Ovary (tissue), 9 donors: ENCODE results near the gene SLC2A10. TPM values are rescaled to one million over a fixed set of nuclear protein-coding genes. Genes with fewer than 3 reads are reported as not detected.

Experiments used
- DNase-seq, 5 donors: peaks; one replicate each; pipeline ENCODE4 v3.0.0-alpha.2; 2019 to 2020
- H3K27ac ChIP-seq, 2 donors: fragments of 200-600 bp; one replicate each; pipeline versions ENCODE4 v1.5.1 to v1.8.0; 2019 to 2022
- H3K27me3 ChIP-seq: fragments of 200-600 bp; one replicate; pipeline ENCODE4 v1.8.0; 2022
- H3K36me3 ChIP-seq: fragments of 200-600 bp; sonication (generic); one replicate; pipeline ENCODE4 v1.5.1; 2019
- H3K4me1 ChIP-seq: one replicate; pipeline ENCODE4 v1.8.1; 2013; ENCODE audit warnings: mild to moderate bottlenecking, moderate library complexity; ENCODE audit not compliant: insufficient read depth
- H3K4me3 ChIP-seq: fragments of 200-600 bp; sonication (generic); one replicate; pipeline ENCODE4 v1.5.1; 2017
- H3K9me3 ChIP-seq, 2 donors: fragments of 200-600 bp in 1 of 2; sonication (generic) in 1 of 2; one replicate each; pipeline versions ENCODE4 v1.5.1 to v1.8.1; 2013 to 2019; ENCODE audit warnings: mild to moderate bottlenecking in 1 of 2, moderate library complexity in 1 of 2
- EP300 ChIP-seq: sonication (generic); formaldehyde crosslinking; IDR thresholded peaks from one replicate; pipeline ENCODE4 v1.6.1; 2017; ENCODE audit warnings: antibody characterized with exemption
- POLR2A ChIP-seq: fragments of 450-650 bp; IDR thresholded peaks from one replicate; pipeline ENCODE4 v1.6.1; 2017; ENCODE audit warnings: antibody characterized with exemption, mild to moderate bottlenecking, moderate library complexity
- WGBS, 3 donors: extraction: QIAGEN DNeasy Blood & Tissue Kit in 1 of 3; methylation state at CpG; one replicate each; pipeline versions ENCODE4 v1.1.5 to v1.1.7; 2013 to 2017; 5-methylcytosine and 5-hydroxymethylcytosine counted together
- intact Hi-C, 4 donors: fragments of 100-400 bp; cut with DNase I; formaldehyde crosslinking; loops; one replicate each; pipeline versions ENCODE4 v1.11.0 to v1.15.1; 2022 to 2023
- polyA plus RNA-seq, 2 donors: library from polyadenylated mRNA; stranded (reverse); fragments of 200-250 nt in 1 of 2; fragments of 350-450 nt in 1 of 2; fragmentation: Illumina TruSeq in 1 of 2; extraction: RNeasy Lipid Tissue Mini Kit (QIAGEN cat#74804) in 1 of 2; gene quantifications; one replicate each; pipeline ENCODE4 v1.2.3, GENCODE V29; 2013 to 2014
- total RNA-seq, 7 donors: library from RNA; depleted of rRNA in 2 of 7; stranded (reverse); fragments of >200 nt in 2 of 7; fragmentation: NEBNext Ultra II Directional in 3 of 7; extraction: Animal tissue kit (Norgen Biotek cat#: 25700) in 3 of 7; gene quantifications; one replicate each; pipeline versions ENCODE4 v1.1.0 to v1.2.4, GENCODE V29; 2016 to 2023
- TF ChIP-seq, protein P1 (sequence below), 3 donors: fragments of 450-650 bp in 2 of 3; fragments of 200-600 bp in 1 of 3; IDR thresholded peaks; one replicate each; pipeline versions ENCODE4 v1.5.1 to v1.8.0; 2016 to 2022; ENCODE audit warnings: antibody characterized with exemption in 3 of 3, mild to moderate bottlenecking in 1 of 3
- donor health status: DM: no; HTN: no; CAD: no; lungs with moderate emphysema.
- donor health status: DM: no; HTN: no; CAD: no.
- donor health status: Bipolar disorder and iron deficiency.
- donor health status: DM: yes; HTN: yes; CAD: no.
- donor health status: DM: no; HTN: no; CAD: no.
- donor health status: DM: yes; HTN: yes; CAD: no.

SLC2A10 gene
- total and polyA plus RNA-seq, 9 donors = 7.3 to 27.7 (median 15.1) TPM

DNA sequence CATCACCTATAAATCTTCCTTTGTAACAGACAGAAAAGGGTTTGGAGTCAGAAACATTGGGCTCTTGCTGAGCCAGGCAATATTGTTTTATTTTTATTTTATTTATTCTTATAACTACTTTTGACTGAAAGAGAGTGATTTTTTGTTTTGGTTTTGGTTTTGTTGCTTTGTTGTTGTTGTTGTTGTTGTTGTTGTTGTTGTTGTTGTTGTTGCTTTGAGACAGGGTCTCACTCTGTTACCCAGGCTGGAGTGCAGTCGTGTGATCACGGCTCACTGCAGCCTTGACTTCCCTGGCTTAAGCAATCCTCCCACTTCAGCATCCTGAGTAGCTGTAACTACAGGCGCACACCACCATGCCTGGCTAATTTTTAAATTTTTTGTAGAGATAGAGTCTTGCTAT, 43.1 kb upstream of the SLC2A10 start:
- WGBS, 3 donors = 79 to 89% (median 85%) methylated on average over 3 of the region's 3 CpGs
- intact Hi-C loops = no loop called here

DNA sequence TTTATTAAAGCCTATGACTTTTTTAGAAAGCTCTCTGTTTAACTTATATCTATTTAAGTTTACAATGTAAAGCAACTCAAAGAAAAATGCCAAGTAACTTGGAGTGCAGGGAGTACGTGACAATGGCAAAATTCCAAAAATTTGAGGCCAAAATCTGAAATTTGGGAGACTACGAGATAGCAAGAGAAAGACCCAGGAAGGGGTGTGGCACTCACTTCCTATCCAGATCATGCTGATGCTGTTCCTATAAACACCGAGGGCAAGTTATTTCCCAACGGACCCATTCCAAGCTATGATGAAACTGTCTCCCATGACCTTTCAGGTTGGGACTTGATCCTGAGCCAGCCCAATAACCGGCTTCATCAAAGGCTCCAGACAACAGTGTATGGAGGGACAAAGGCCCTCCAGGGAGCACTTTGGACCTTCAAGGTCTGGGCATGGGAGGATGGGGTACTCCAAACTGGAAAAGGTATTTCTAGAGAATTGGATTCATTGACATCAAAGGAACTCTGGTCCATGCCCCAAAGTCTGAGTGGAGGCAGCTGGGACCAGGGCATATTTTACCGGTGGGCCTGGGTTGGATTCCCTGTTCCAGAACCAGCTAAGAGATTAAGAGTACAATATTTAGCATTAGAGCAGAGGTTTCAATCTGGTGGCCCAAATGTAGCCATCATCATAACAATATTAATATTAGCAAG, 42.5 kb upstream of the SLC2A10 start:
- intact Hi-C loops = no loop called here
- no peaks in the 10 kb centered on the region for H3K27me3 ChIP-seq
- H3K27ac ChIP-seq = no peak overlapping the region
- 84 to 87% (median 85%) methylated on average over 6 of the region's 6 CpGs for WGBS, 3 donors
- H3K4me1 ChIP-seq = no peaks in the 10 kb centered on the region
- DNase-seq = no peak
- TF ChIP-seq EP300 = no peak
- TF ChIP-seq, protein P1, sequence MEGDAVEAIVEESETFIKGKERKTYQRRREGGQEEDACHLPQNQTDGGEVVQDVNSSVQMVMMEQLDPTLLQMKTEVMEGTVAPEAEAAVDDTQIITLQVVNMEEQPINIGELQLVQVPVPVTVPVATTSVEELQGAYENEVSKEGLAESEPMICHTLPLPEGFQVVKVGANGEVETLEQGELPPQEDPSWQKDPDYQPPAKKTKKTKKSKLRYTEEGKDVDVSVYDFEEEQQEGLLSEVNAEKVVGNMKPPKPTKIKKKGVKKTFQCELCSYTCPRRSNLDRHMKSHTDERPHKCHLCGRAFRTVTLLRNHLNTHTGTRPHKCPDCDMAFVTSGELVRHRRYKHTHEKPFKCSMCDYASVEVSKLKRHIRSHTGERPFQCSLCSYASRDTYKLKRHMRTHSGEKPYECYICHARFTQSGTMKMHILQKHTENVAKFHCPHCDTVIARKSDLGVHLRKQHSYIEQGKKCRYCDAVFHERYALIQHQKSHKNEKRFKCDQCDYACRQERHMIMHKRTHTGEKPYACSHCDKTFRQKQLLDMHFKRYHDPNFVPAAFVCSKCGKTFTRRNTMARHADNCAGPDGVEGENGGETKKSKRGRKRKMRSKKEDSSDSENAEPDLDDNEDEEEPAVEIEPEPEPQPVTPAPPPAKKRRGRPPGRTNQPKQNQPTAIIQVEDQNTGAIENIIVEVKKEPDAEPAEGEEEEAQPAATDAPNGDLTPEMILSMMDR (IDR thresholded peaks at IDR 0.05) = no peak
- TF ChIP-seq POLR2A = no peak
- H3K9me3 ChIP-seq = no peaks in the 10 kb centered on the region
- no peaks in the 10 kb centered on the region for H3K36me3 ChIP-seq
- no peak overlapping the region for H3K4me3 ChIP-seq

More for the DNA sequence above, 43.1 kb upstream of the SLC2A10 start:
- no peak overlapping the region for H3K4me3 ChIP-seq
- H3K4me1 ChIP-seq = no peaks in the 10 kb centered on the region
- DNase-seq = no peak
- H3K36me3 ChIP-seq = no peaks in the 10 kb centered on the region
- H3K27ac ChIP-seq = no peak overlapping the region
- no peaks in the 10 kb centered on the region for H3K27me3 ChIP-seq
- TF ChIP-seq EP300 = no peak
- no peak for TF ChIP-seq POLR2A
- TF ChIP-seq, protein P1 (IDR thresholded peaks at IDR 0.05) = no peak
- H3K9me3 ChIP-seq = no peaks in the 10 kb centered on the region

DNA sequence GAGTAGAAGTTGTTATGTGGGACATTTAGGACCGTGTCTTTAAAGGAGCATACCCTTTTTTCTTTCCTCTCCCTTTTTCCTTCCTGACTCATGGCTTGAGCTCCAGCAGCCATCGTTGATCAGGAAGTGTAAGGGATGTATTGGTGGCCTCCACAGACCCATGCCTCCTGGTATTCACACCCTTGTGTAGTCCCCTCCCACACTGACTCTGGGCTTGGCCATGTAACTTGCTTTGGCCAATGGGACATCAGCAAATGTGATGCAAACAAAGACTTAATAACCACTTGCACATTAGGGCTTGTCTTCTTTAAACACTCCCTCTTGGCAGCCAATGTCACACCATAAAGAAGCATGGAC, 39.2 kb upstream of the SLC2A10 start:
- Histone ChIP-seq H3K36me3 (no peaks in the 10 kb centered on the region), H3K27ac (no peak overlapping the region), H3K4me1 (no peaks in the 10 kb centered on the region), H3K9me3 (no peaks in the 10 kb centered on the region), H3K27me3 (no peaks in the 10 kb centered on the region), H3K4me3 (no peak overlapping the region)
- no peak for DNase-seq
- 90 to 91% (median 91%) methylated on average over 2 of the region's 2 CpGs for WGBS, 3 donors
- intact Hi-C loops = no loop called here
- TF ChIP-seq POLR2A (no peak), EP300 (no peak)
- TF ChIP-seq, protein P1 (IDR thresholded peaks at IDR 0.05) = no peak

DNA sequence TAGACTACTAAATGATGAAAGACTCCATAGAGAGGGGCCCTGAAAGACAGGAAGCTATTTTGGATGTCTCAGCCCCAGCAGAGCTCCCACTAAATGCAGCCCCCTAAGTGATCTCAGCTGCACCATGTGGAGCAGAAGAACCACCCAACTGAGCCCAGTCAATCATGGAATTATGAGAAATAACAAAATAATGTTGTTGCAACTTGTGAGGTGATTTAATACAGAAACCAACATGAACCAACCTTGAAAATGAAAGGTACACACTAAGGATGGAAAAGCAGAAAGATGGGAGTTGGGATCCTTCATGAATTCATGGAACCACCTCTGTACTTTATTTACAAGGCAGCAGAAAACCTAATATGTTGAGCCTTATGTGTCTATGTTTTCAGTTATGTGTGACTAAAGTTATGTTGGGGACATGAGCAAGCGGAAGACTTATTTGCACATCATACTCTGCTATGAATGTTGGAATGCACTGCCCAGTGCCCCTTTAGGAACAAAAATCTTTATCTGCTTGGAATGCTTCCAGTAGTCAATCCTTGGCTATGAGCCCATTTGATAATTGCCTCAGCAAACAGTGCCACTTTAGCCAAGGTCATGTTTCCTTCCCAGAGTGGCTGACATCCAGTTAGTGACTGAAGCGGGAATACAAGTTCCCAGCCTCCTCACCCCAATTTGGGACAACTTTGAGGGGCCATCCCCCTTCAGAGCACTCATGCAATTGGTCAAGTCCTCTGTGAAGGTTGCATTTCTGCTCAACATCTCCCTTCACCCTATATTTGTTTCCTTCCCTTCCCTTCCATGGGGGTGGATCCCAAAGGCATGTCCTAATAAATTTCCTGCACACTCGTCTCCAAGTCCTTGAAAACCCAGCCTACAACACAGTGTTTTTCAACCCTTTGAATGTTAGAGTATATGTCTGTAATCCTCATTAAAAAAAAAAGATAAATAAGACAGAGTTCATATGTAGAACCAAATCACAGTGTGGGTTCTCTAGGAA, 38.6 kb upstream of the SLC2A10 start:
- Histone ChIP-seq H3K4me1 (no peaks in the 10 kb centered on the region), H3K36me3 (no peaks in the 10 kb centered on the region), H3K4me3 (no peak overlapping the region), H3K9me3 (no peaks in the 10 kb centered on the region), H3K27ac (no peak overlapping the region), H3K27me3 (no peaks in the 10 kb centered on the region)
- DNase-seq = no peak
- 57 to 73% (median 69%) methylated on average over 3 of the region's 3 CpGs for WGBS, 3 donors
- TF ChIP-seq, protein P1 (IDR thresholded peaks at IDR 0.05) = no peak
- TF ChIP-seq EP300 = no peak
- no peak for TF ChIP-seq POLR2A
- intact Hi-C loops = no loop called here
